Thoracic aorta (tissue), 2 donors: ENCODE data around the gene C16orf89. TPM values are rescaled to one million over a fixed set of nuclear protein-coding genes. Genes with fewer than 3 reads are reported as not detected.

ENCODE experiments used
- ATAC-seq: fragments of 150-250 bp; one replicate; pipeline ENCODE4 v1.8.0; 2017; ENCODE audit warnings: low read depth; ENCODE audit not compliant: insufficient number of reproducible peaks, low FRiP score
- DNase-seq: peaks from one replicate; pipeline ENCODE4 v3.0.0-alpha.2; 2020; ENCODE audit warnings: low spot score
- H3K27ac ChIP-seq, 2 donors: fragments of 200-600 bp; sonication (generic); 1 replicate in 1 of 2; 2 replicates in 1 of 2; pipeline ENCODE4 v1.5.1; 2016; ENCODE audit warnings: mild to moderate bottlenecking in 2 of 2, moderate library complexity in 2 of 2
- H3K27me3 ChIP-seq: fragments of 200-600 bp; sonication (generic); replicated peaks from 2 replicates; pipeline ENCODE4 v1.6.0; 2016; ENCODE audit warnings: mild to moderate bottlenecking; ENCODE audit not compliant: insufficient read depth
- H3K36me3 ChIP-seq: fragments of 200-600 bp; sonication (generic); one replicate; pipeline ENCODE4 v1.5.1; 2016
- H3K4me1 ChIP-seq, 2 donors: fragments of 200-600 bp; sonication (generic); 1 replicate in 1 of 2; 2 replicates in 1 of 2; pipeline versions ENCODE4 v1.5.1 to v1.6.0; 2016; ENCODE audit warnings: low read depth in 2 of 2, mild to moderate bottlenecking in 1 of 2; ENCODE audit not compliant: control insufficient read depth in 1 of 2
- H3K4me3 ChIP-seq: fragments of 200-600 bp; sonication (generic); 2 replicates; pipeline ENCODE4 v1.5.1; 2016; ENCODE audit warnings: mild to moderate bottlenecking
- H3K9me3 ChIP-seq: fragments of 200-600 bp; sonication (generic); 2 replicates; pipeline ENCODE4 v1.5.1; 2016
- total RNA-seq, 2 donors: library from RNA; depleted of rRNA; stranded (reverse); fragments of >200 nt; gene quantifications; one replicate each; pipeline versions ENCODE4 v1.1.0 to v1.2.3, GENCODE V29; 2016
- TF ChIP-seq, protein P1 (sequence below): fragments of 200-600 bp; sonication (generic); IDR thresholded peaks from one replicate; pipeline ENCODE4 v1.5.1; 2019; ENCODE audit warnings: antibody characterized with exemption

C16orf89 gene
- total RNA-seq, 2 donors from 2014 or later, result 11.6 to 21.4 TPM

- no peaks in the 10 kb centered on the region for H3K4me1 ChIP-seq
- no peak overlapping the region for H3K4me3 ChIP-seq
- H3K36me3 ChIP-seq, result no peaks in the 10 kb centered on the region
- no peak overlapping the region for H3K27ac ChIP-seq
- H3K9me3 ChIP-seq, result no peaks in the 10 kb centered on the region
- DNase-seq (no peak), ATAC-seq (no peak)
- TF ChIP-seq, protein P1, sequence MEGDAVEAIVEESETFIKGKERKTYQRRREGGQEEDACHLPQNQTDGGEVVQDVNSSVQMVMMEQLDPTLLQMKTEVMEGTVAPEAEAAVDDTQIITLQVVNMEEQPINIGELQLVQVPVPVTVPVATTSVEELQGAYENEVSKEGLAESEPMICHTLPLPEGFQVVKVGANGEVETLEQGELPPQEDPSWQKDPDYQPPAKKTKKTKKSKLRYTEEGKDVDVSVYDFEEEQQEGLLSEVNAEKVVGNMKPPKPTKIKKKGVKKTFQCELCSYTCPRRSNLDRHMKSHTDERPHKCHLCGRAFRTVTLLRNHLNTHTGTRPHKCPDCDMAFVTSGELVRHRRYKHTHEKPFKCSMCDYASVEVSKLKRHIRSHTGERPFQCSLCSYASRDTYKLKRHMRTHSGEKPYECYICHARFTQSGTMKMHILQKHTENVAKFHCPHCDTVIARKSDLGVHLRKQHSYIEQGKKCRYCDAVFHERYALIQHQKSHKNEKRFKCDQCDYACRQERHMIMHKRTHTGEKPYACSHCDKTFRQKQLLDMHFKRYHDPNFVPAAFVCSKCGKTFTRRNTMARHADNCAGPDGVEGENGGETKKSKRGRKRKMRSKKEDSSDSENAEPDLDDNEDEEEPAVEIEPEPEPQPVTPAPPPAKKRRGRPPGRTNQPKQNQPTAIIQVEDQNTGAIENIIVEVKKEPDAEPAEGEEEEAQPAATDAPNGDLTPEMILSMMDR, result no peak
- no peaks in the 10 kb centered on the region for H3K27me3 ChIP-seq
Observed at GRCh38 chr16:5020551-5020950, 45.2 kb downstream of the C16orf89 start.

GRCh38 chr16:5019775-5020174, 46.0 kb downstream of the C16orf89 start:
- Histone ChIP-seq H3K4me3 (no peak overlapping the region), H3K9me3 (no peaks in the 10 kb centered on the region), H3K36me3 (no peaks in the 10 kb centered on the region), H3K27ac (no peak overlapping the region), H3K4me1 (no peaks in the 10 kb centered on the region), H3K27me3 (no peaks in the 10 kb centered on the region)
- ATAC-seq (no peak), DNase-seq (no peak)
- TF ChIP-seq, protein P1, result no peak

- Histone ChIP-seq H3K27ac (no peak overlapping the region), H3K4me3 (no peak overlapping the region), H3K27me3 (no peaks in the 10 kb centered on the region), H3K4me1 (no peaks in the 10 kb centered on the region), H3K36me3 (no peaks in the 10 kb centered on the region), H3K9me3 (no peaks in the 10 kb centered on the region)
- DNase-seq (no peak), ATAC-seq (no peak)
- TF ChIP-seq, protein P1, result no peak
Observed at GRCh38 chr16:5018793-5019192, 47.0 kb downstream of the C16orf89 start.

DNA sequence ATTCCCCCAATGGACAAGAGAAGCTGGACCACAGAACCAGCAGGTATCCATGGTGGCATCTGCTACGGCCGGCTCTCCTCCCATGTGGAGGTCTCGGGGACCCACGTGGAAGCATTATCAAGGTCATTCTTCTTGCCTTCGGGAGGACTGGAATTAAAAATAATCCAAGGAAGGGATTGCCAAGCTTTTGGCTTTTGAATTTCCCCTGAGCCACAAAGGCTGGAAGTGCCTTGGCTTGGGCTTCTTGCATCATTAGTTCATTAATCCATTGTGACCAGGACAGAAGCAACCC, 48.1 kb downstream of the C16orf89 start:
- no peaks in the 10 kb centered on the region for H3K27me3 ChIP-seq
- no peaks in the 10 kb centered on the region for H3K36me3 ChIP-seq
- H3K4me3 ChIP-seq, result no peak overlapping the region
- ATAC-seq, result no peak
- H3K4me1 ChIP-seq, result no peaks in the 10 kb centered on the region
- no peaks in the 10 kb centered on the region for H3K9me3 ChIP-seq
- DNase-seq, result no peak
- no peak overlapping the region for H3K27ac ChIP-seq
- TF ChIP-seq, protein P1, result no peak

DNA sequence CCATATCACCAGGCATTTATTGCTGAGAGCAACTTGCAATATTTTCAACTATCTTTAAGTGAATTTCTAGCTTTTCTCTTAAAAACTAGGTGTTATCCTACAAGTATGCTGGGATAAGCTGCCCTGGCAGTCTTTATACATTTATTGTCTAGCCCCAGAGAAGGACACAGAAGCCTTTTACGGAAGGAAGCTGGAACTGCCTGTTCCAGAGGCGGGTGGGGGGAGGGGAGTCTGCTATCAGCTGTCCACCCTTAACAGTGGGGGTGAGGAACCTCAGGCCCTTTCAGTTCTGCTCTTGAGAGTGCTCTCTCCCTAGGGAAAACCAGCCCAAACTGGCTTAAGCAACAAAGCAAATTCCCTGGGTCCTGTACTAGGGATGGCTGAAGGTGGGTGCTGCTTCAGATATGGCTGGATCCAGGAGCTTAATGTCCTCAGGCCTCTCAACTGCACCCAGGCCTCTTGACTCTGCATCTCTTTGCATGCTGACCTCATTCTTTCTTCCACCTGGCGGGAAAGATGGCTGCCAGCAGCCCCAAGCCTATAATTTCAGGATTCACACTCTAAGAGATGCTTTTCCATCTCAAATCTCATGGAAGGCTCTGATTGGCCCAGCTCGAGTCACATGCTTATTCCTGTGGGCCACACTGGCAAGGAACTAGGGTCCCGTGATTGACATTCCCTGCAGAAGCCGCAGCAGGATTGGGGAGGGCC, 48.6 kb downstream of the C16orf89 start:
- no peak for ATAC-seq
- H3K27ac ChIP-seq, result no peak overlapping the region

More for the DNA sequence above, 48.6 kb downstream of the C16orf89 start:
- Histone ChIP-seq H3K9me3 (no peaks in the 10 kb centered on the region), H3K27me3 (no peaks in the 10 kb centered on the region), H3K4me3 (no peak overlapping the region), H3K4me1 (no peaks in the 10 kb centered on the region), H3K36me3 (no peaks in the 10 kb centered on the region)
- TF ChIP-seq, protein P1, result no peak
- no peak for DNase-seq
